OCI-LY1 (cell line): ENCODE data around the gene PAPPA.
A peak's percentile ranks its signal among the peaks of the same experiment; 100 is the strongest.

Source experiments
- H2AFZ ChIP-seq: fragments of 200-600 bp; sonication (generic), shearing (Covaris generic); 2 replicates; pipeline ENCODE4 v1.6.0; 2014; ENCODE audit warnings: antibody characterized with exemption, mild to moderate bottlenecking, low read length
- H3F3A ChIP-seq: fragments of 200-600 bp; sonication (generic), shearing (Covaris generic); 2 replicates; pipeline ENCODE4 v1.6.0; 2014; ENCODE audit warnings: mild to moderate bottlenecking, antibody characterized with exemption, low read length, moderate library complexity; ENCODE audit not compliant: insufficient read depth
- H3K27ac ChIP-seq: fragments of 200-600 bp; sonication (generic); 2 replicates; pipeline ENCODE4 v1.5.1; 2014; ENCODE audit warnings: low read length, mixed run types, mild to moderate bottlenecking, low read depth; ENCODE audit not compliant: poor library complexity, severe bottlenecking
- H3K27me3 ChIP-seq: fragments of 200-600 bp; sonication (generic); 2 replicates; pipeline ENCODE4 v1.6.0; 2014; ENCODE audit warnings: antibody characterized with exemption, mild to moderate bottlenecking, low read length, moderate library complexity; ENCODE audit not compliant: insufficient read depth
- H3K36me3 ChIP-seq: fragments of 200-600 bp; sonication (generic); 2 replicates; pipeline ENCODE4 v1.6.1; 2014; ENCODE audit warnings: mild to moderate bottlenecking, antibody characterized with exemption, low read length, moderate library complexity, mixed read lengths; ENCODE audit not compliant: insufficient read depth
- H3K4me1 ChIP-seq: fragments of 200-600 bp; sonication (generic); 2 replicates; pipeline ENCODE4 v1.5.1; 2014; ENCODE audit warnings: mild to moderate bottlenecking, low read length, moderate library complexity; ENCODE audit not compliant: insufficient read depth, severe bottlenecking
- H3K4me2 ChIP-seq: fragments of 200-600 bp; sonication (generic), shearing (Covaris generic); 2 replicates; pipeline ENCODE4 v1.6.1; 2014; ENCODE audit warnings: low read length
- H3K4me3 ChIP-seq: fragments of 200-600 bp; sonication (generic); 2 replicates; pipeline ENCODE4 v1.5.1; 2014; ENCODE audit warnings: low read length, low read depth, mild to moderate bottlenecking, mixed read lengths; ENCODE audit not compliant: poor library complexity, severe bottlenecking
- H3K79me2 ChIP-seq: fragments of 200-600 bp; shearing (Covaris generic); 2 replicates; pipeline ENCODE4 v1.6.1; 2016; ENCODE audit warnings: mixed run types, low read length, mixed read lengths; ENCODE audit not compliant: insufficient read depth
- H3K9ac ChIP-seq: fragments of 200-600 bp; sonication (generic), shearing (Covaris generic); 2 replicates; pipeline ENCODE4 v1.6.1; 2014; ENCODE audit warnings: mild to moderate bottlenecking, low read length, mixed read lengths
- H3K9me2 ChIP-seq: fragments of 200-600 bp; sonication (generic), shearing (Covaris generic); 2 replicates; pipeline ENCODE4 v1.6.1; 2014; ENCODE audit warnings: low read depth, mild to moderate bottlenecking, low read length, mixed read lengths
- H3K9me3 ChIP-seq: fragments of 200-600 bp; shearing (Covaris generic); 2 replicates; pipeline ENCODE4 v1.6.1; 2014; ENCODE audit warnings: low read length, mixed read lengths
- H4K20me1 ChIP-seq: fragments of 200-600 bp; sonication (generic), shearing (Covaris generic); 2 replicates; pipeline ENCODE4 v1.6.0; 2016; ENCODE audit warnings: mild to moderate bottlenecking, low read length; ENCODE audit not compliant: insufficient read depth
- CTCF ChIP-seq: fragments of 200-600 bp; sonication (generic), shearing (Covaris generic); IDR thresholded peaks from 2 replicates; pipeline ENCODE4 v1.5.1; 2017; ENCODE audit warnings: mild to moderate bottlenecking, antibody characterized with exemption, low read length, moderate library complexity, mixed read lengths
- EZH2 ChIP-seq: fragments of 200-600 bp; sonication (generic), shearing (Covaris generic); IDR thresholded peaks from 2 replicates; pipeline ENCODE4 v1.8.0; 2017; ENCODE audit warnings: borderline replicate concordance, mixed run types, mild to moderate bottlenecking, antibody characterized with exemption, low read length, moderate library complexity, mixed read lengths

Gene PAPPA

GRCh38 chr9:116153765-116154333 is at the start of gene PAPPA:
TSS of gene PAPPA (plus strand) at chr9:116153791. CDS start at chr9:116154173, 382 bp downstream.
- no peaks in the 10 kb centered on the region; the same call in 1 of the 2 replicates for H3F3A ChIP-seq

GRCh38 chr9:116103976-116104820 is 49.4 kb upstream of the PAPPA start:
- H3K36me3 ChIP-seq, result no peaks in the 10 kb centered on the region
- TF ChIP-seq CTCF, result no peak
- no peak for TF ChIP-seq EZH2
- H3K9ac ChIP-seq, result no peak overlapping the region
- H3K4me3 ChIP-seq, result no peak overlapping the region
- H3K4me1 ChIP-seq, result no peaks in the 10 kb centered on the region
- H3K4me2 ChIP-seq, result no peak overlapping the region
- no peaks in the 10 kb centered on the region for H3K9me2 ChIP-seq
- H4K20me1 ChIP-seq, result no peaks in the 10 kb centered on the region
- H2AFZ ChIP-seq, result no peak overlapping the region
- no peaks in the 10 kb centered on the region for H3K9me3 ChIP-seq
- H3K79me2 ChIP-seq, result no peaks in the 10 kb centered on the region
- no peak overlapping the region for H3K27ac ChIP-seq
- H3F3A ChIP-seq, result no peaks in the 10 kb centered on the region
- no peaks in the 10 kb centered on the region for H3K27me3 ChIP-seq

More at GRCh38 chr9:116153765-116154333, at the start of gene PAPPA:
- Histone ChIP-seq H3K27me3 (no peaks in the 10 kb centered on the region), H3K9me2 (no peaks in the 10 kb centered on the region), H3K79me2 (no peaks in the 10 kb centered on the region), H4K20me1 (no peaks in the 10 kb centered on the region), H2AFZ (no peak within 1 kb of the TSS), H3K4me1 (no peaks in the 10 kb centered on the region), H3K4me3 (no peak within 1 kb of the TSS), H3K4me2 (no peak within 1 kb of the TSS), H3K9me3 (no peaks in the 10 kb centered on the region), H3K9ac (no peak within 1 kb of the TSS), H3K36me3 (no peaks in the 10 kb centered on the region), H3K27ac (no peak within 1 kb of the TSS)
- TF ChIP-seq CTCF (no peak), EZH2 (no peak)

- no peaks in the 10 kb centered on the region for H3K9me2 ChIP-seq
- no peaks in the 10 kb centered on the region for H3K9me3 ChIP-seq
- TF ChIP-seq EZH2 (no peak), CTCF (peak; percentile 46)
- no peaks in the 10 kb centered on the region for H3K4me1 ChIP-seq
- no peak overlapping the region for H3K27ac ChIP-seq
- no peak overlapping the region for H3K9ac ChIP-seq
- no peaks in the 10 kb centered on the region for H3K27me3 ChIP-seq
- H3F3A ChIP-seq, result no peaks in the 10 kb centered on the region
- no peak overlapping the region for H2AFZ ChIP-seq
- H3K79me2 ChIP-seq, result no peaks in the 10 kb centered on the region
- H4K20me1 ChIP-seq, result no peaks in the 10 kb centered on the region
- no peaks in the 10 kb centered on the region for H3K36me3 ChIP-seq
- H3K4me2 ChIP-seq, result no peak overlapping the region
- H3K4me3 ChIP-seq, result no peak overlapping the region
Measured at GRCh38 chr9:116112236-116112635, 41.4 kb upstream of the PAPPA start.
